ENCODE results near the gene SYDE1.

DNA sequence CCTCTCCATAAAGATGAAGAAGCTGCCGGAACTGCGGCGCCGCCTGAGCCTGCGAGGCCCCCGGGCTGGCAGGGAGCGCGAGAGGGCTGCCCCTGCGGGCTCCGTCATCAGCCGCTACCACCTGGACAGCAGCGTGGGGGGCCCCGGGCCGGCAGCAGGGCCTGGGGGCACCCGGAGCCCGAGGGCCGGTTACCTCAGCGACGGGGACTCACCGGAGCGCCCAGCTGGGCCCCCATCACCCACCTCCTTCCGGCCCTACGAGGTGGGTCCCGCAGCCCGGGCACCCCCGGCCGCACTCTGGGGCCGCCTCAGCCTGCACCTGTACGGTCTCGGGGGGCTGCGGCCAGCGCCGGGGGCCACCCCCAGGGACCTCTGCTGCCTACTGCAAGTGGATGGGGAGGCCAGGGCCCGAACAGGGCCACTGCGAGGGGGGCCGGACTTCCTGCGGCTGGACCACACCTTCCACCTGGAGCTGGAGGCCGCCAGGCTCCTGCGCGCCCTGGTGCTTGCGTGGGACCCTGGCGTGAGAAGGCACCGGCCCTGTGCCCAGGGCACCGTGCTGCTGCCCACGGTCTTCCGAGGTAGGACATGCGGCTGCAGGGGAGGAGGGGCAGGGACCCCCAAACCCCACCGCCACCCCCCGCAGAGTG, 2.7 kb downstream of the SYDE1 start:
- TF ChIP-seq POLR2AphosphoS5 (IDR thresholded peaks at IDR 0.05) (no peak), POLR2A (IDR thresholded peaks at IDR 0.05; ENCODE audit: low read depth) (no peak)
- TF ChIP-seq, protein P1, sequence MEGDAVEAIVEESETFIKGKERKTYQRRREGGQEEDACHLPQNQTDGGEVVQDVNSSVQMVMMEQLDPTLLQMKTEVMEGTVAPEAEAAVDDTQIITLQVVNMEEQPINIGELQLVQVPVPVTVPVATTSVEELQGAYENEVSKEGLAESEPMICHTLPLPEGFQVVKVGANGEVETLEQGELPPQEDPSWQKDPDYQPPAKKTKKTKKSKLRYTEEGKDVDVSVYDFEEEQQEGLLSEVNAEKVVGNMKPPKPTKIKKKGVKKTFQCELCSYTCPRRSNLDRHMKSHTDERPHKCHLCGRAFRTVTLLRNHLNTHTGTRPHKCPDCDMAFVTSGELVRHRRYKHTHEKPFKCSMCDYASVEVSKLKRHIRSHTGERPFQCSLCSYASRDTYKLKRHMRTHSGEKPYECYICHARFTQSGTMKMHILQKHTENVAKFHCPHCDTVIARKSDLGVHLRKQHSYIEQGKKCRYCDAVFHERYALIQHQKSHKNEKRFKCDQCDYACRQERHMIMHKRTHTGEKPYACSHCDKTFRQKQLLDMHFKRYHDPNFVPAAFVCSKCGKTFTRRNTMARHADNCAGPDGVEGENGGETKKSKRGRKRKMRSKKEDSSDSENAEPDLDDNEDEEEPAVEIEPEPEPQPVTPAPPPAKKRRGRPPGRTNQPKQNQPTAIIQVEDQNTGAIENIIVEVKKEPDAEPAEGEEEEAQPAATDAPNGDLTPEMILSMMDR (IDR thresholded peaks at IDR 0.05) = no peak

Measured in esophagus muscularis mucosa (tissue), 3 donors.